ENCODE data around the gene SLX4. TPM values are rescaled to one million over a fixed set of nuclear protein-coding genes. Genes with fewer than 3 reads are reported as not detected.
A peak's percentile ranks its signal among the peaks of the same experiment; 100 is the strongest.
"Not testable (repeated sequence)": the region's sequence is repeated elsewhere in the genome, so short reads cannot be mapped to it uniquely, and the experiment has no call there.

SLX4 gene, protein sequence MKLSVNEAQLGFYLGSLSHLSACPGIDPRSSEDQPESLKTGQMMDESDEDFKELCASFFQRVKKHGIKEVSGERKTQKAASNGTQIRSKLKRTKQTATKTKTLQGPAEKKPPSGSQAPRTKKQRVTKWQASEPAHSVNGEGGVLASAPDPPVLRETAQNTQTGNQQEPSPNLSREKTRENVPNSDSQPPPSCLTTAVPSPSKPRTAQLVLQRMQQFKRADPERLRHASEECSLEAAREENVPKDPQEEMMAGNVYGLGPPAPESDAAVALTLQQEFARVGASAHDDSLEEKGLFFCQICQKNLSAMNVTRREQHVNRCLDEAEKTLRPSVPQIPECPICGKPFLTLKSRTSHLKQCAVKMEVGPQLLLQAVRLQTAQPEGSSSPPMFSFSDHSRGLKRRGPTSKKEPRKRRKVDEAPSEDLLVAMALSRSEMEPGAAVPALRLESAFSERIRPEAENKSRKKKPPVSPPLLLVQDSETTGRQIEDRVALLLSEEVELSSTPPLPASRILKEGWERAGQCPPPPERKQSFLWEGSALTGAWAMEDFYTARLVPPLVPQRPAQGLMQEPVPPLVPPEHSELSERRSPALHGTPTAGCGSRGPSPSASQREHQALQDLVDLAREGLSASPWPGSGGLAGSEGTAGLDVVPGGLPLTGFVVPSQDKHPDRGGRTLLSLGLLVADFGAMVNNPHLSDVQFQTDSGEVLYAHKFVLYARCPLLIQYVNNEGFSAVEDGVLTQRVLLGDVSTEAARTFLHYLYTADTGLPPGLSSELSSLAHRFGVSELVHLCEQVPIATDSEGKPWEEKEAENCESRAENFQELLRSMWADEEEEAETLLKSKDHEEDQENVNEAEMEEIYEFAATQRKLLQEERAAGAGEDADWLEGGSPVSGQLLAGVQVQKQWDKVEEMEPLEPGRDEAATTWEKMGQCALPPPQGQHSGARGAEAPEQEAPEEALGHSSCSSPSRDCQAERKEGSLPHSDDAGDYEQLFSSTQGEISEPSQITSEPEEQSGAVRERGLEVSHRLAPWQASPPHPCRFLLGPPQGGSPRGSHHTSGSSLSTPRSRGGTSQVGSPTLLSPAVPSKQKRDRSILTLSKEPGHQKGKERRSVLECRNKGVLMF (N-terminal part only)
- total RNA-seq (2014; rRNA removed; shearing (Covaris generic)): 2.6 and 3.5 TPM in 2 replicates

DNA sequence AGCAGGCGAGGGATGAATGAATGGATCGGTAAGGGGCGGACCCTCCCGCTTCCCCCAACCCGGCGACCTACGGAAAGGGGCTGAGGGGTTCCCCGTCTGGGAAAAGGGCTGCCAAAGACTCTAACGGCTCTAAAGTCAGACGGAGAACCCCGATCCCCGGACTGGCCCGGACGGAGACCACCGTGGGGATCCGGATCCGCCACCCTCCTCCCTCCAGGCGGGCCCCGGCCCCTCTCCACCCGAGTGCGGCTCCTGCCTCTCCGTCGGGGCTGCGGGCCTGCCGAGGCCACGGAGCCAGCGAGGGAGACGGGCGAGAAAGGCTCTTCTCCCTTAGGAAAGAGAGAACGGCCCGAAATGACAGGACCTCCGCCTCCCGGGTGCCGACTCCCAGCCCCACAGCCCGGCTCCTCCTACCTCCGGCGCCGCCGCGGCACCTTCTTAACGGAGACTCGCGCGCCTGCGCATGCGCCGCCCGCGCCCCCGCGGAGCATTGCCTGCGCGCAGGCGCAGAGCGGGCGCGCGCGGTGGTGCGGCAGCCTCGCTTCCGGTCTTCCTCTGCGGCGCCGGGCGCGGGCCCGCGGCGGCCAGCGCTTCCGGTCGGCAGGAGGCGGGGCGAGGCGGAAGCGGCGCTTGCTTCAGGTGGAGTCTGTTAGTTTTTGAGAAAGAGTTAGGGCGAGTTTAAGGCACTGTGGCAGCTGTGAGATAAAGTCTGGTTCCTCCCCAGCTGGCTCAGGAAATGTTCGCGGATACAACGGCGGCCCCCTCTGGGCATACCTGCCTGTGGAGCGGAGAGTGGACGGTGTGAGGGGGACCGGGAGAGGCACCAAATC is at the start of gene SLX4:
Gene SLX4 (minus strand): TSS at position 461 of the 830 bp plus-strand sequence. CDS start 2,642 bp downstream, outside the sequence.
- peak; percentile 95 for DNase-seq (ENCODE audit: low read depth)

DNA sequence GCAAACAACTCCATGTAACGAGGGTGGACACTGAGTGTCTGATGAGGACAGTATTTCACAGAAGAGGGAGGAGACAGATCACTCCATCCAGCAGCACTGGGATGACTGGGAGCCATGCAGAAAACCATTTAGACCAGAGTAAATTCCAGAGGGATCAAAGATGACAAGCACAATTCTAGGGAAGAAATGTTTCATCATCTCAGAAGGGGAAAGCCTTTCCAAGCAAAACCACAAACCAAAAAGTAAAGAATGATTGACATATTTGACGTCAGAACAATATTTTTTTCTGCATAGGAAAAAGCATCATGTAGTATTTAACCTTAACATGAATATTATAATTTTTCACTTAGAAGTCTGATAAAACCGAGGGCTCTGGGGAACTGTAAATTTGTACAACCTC is 47.8 kb upstream of the SLX4 start:
- no peak for DNase-seq (ENCODE audit: low read depth)

DNA sequence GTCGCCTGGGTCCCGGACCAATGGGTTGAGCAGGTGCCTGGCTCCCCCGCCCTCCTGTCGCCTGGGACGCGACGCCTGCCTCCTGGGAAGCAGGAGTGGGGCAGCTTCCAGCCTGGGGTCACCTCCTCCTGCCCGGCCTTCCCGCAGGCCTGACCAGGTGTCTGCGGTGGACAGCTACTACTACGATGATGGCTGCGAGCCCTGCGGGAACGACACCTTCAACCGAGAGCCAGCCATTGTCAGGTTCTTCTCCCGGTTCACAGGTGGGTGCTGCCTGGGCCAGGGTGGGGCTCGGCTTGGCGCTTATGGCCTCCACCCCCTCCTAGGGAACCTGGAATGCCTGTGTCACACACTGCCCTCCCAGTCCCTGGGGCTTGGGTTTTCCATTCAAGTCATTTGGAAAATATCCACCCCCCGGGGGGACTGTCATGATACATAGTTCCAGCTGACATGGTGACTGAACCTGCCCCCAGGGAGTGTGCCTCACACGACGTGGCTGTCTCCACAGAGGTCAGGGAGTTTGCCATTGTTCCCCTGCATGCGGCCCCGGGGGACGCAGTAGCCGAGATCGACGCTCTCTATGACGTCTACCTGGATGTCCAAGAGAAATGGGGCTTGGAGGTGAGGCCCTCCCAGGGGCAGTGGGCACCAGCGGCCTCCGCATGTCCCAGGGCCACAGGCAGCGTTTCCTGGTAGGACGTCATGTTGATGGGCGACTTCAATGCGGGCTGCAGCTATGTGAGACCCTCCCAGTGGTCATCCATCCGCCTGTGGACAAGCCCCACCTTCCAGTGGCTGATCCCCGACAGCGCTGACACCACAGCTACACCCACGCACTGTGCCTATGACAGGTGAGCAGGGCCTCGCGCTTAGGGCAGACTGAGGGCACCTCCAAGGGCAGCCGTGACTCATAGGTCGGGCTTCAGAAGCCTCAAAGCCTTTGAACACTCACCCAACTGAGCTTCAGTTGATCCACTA is 45.4 kb upstream of the SLX4 start:
- peak; percentile 17 for DNase-seq (ENCODE audit: low read depth)

DNA sequence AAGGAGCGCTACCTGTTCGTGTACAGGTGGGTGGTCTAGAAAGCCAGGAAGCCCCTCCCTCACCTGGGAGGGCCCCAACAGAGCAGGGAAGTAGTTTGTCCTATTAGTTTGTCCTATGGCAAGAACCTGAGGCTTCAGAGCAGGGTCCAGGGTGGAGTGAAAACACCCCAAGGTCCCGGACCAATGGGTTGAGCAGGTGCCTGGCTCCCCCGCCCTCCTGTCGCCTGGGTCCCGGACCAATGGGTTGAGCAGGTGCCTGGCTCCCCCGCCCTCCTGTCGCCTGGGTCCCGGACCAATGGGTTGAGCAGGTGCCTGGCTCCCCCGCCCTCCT is 44.7 kb upstream of the SLX4 start:
- DNase-seq (ENCODE audit: low read depth): not testable (repeated sequence)

DNA sequence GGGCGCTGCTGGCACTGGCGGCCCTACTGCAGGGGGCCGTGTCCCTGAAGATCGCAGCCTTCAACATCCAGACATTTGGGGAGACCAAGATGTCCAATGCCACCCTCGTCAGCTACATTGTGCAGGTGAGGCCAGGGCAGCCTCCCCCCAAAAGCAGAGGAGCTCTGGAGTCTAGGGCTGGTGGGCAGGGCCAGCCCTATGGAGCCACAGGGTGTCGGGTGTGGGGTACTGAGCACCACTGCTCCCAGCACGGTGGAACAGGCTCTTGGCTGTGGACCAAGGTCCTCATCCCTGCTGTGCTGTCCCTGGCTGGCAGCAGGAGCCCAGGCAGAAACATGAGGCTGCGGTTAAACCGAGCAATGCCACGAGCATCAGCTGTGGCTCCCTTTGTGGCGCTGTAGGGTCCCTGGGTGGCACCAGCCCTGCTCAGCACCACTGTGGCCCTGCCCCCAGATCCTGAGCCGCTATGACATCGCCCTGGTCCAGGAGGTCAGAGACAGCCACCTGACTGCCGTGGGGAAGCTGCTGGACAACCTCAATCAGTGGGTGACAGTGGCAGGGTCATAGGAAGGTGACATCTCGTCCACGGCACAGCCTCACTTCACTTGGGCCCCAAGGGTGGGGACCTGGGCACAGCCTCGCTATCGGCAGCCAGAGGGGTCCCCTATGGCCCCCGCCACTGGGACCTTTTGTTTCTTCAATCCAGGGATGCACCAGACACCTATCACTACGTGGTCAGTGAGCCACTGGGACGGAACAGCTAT is 44.2 kb upstream of the SLX4 start:
- no peak for DNase-seq (ENCODE audit: low read depth)

DNA sequence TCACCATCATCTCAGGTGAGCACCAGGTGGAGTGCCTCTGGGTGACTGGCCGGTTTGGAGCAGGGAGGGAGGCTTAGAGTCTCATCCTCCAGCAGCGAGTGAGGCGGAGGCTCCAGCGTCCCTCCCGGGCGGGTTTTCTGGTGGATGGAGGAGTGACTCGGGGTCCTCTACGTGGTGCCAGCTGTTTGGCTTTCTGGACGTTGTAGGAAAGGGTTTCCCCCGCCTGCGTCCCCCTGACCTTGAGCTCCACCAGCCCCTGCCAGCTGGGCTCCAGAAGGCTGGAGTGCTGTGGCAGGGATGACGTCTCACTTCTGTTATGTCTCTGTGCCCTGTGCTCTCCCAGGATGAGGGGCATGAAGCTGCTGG is 43.6 kb upstream of the SLX4 start:
- DNase-seq (ENCODE audit: low read depth): no peak

DNA sequence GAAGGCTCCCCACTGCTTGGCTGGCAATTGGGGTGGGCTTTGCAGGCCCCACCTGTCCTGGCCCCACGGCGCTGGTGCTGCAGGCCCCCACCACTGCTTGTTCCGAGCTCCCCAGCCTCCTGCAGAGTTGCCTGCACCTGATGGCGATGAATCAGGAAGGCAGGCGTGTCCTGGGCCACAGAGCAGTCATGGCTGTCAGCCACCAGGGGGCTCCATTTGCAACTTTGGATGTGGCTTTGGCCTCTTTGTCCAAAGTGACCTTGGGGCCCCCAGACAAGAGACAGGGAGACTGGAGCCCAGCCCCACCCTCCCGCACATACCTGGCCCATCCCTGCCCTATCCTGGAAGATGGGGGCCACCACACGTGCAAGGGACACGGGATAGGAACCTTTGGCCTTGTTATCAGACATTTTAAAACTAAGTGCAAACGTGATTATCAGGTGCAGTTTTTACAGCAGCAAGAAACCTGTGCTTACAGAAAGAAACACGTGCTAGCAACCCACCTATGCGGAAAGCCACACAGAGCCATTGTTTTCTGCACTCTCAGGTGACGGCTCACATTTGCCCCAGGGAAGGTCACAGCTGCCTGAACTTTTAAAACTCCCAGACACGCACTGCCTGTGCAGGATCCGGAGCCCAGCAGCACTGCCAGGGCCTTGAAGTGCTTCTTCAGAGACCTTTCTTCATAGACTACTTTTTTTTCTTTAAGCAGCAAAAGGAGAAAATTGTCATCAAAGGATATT is 43.0 kb upstream of the SLX4 start, which contains the start of gene DNASE1:
Gene DNASE1 (plus strand): TSS at position 443 of the 743 bp plus-strand sequence. CDS start 683 bp downstream, outside the sequence.
- DNase-seq (ENCODE audit: low read depth): peak; percentile 71

DNA sequence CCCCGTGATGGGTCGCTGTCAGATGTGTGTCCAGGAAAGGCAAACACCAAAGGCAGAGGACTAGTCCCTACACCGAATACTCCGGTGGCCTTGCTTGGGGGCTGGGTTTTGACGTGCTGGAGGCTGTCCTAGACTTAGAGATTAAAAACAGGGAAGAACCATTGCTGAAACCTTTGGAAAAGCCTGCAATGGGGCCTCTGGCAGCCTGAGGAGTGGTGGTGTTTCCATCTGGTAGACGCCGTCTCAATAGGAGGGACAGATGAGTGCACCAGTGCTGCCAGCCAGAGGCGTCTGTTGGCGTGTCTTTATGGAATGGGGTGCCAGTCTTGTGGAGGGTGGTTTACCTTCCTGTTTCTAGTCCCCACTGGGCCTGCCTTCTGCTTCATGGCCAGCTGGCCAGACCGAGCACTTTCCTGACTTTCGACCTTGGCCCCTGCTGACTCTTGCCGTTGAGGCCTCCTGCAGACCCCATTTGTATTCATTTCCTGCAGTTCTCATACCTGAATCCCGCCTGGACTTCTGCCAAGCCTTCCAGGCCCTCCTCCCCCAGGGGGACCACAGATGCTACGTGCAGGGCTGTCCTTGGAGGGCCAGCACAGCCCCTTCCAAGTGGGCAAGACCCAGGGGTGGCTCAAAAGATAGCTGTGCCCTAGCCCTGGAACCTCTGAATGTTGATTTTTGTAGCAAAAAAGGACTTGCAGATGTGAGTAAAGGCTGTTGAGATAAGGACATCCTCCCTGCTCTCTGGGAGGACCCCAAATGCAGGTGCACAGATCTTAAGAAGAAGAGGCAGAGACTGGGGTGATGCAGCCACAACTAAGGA is 41.2 kb upstream of the SLX4 start:
- DNase-seq (ENCODE audit: low read depth): no peak

DNA sequence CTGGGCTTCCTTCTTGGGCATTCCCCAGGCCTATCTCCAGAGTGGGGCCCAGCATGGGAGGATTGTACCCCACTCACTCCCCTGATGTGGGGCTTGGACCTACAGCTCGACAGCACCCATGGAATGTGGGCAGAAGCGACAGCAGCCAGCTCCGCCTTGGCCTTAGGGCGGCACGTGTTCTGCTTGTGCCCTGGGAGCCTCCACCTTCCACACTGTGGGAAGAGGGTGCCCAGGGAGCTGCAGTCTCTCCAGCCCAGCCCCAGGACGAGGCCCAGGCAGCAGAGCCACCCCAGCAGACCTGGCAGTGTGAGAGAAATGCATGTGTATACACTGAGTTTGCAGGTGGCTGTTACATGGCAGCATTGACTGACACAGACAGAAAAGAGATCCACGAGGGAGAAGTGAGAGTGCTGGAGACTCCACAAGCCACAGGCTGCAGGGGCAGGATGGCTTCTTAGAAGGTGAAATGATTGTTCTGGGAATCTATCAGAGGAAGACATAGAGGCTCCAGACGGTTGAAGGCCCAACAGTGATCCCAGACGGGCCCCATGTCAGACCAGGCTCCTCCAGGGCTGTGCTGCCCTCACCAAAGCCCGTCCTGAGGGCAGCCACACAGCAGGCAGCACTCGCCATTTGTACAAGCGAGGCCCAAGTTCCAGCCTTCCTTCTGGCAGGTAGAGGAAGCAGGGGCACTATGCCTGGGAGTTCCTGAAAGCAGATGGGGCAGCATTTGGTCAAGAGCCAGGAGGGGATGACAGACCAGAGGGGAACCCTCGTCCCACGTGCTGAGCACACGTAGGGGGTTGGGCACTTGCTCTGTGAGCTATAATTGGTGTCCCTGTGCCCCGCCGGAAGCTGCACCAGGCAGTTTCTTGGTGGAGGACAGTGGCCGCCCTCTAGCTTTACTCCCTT is 40.3 kb upstream of the SLX4 start:
- no peak for DNase-seq (ENCODE audit: low read depth)

DNA sequence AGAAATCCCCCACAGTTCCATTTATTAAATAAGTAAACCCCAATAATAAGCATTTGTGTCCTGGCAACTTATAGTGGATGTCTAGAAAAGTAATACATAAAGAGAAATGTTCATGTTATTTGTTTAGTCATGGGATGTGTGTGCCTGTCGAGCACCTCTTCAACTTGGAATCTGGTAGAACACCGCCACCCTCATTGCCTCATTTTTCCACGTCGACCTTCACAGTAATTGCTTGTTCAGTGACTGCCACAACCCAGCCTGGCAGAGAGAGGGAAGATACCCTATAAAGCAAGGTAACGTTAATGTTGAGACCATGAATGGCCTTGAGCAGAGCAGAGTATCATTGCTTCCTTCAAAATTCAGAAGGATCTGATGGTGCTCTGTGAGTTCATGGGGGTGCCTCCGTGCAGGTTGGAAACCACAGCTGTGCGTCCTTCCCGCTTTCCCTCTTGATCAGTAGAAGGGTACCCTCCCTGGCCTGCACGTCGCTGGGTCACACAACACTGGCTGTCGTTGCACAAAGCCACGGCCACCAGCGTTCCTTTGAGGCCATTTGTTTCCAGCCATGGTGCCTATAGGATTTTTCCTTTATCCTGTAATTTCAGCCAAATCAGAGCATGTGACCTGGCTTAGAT is 39.3 kb upstream of the SLX4 start:
- no peak for DNase-seq (ENCODE audit: low read depth)

DNA sequence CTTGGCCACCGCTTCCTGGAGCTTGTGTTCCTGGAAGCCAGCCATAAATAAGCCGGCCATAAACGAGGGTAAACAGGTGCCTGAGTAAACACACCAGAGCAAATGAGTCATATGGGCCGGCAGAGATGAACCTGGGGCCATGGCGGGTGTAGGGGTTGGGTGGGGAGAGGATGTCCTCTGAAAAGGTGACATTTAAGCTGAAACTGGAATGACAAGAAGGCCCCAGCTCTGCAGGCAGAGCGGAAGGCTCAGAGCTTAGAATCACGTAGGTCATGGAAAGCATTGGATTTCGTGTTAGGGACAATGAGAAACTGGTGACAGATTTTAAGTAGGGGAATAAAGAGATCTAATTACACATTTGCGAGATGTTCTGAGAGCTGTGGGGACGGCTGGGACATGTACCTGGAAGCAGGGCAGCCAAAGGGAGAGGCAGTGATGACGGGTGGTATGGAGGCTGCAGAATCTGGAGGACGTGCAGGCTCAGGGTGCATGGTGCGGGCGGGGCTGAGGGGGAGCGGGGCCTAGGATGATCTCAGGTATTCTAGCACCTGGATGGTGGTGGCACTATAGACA is 35.0 kb upstream of the SLX4 start:
- no peak for DNase-seq (ENCODE audit: low read depth)

DNA sequence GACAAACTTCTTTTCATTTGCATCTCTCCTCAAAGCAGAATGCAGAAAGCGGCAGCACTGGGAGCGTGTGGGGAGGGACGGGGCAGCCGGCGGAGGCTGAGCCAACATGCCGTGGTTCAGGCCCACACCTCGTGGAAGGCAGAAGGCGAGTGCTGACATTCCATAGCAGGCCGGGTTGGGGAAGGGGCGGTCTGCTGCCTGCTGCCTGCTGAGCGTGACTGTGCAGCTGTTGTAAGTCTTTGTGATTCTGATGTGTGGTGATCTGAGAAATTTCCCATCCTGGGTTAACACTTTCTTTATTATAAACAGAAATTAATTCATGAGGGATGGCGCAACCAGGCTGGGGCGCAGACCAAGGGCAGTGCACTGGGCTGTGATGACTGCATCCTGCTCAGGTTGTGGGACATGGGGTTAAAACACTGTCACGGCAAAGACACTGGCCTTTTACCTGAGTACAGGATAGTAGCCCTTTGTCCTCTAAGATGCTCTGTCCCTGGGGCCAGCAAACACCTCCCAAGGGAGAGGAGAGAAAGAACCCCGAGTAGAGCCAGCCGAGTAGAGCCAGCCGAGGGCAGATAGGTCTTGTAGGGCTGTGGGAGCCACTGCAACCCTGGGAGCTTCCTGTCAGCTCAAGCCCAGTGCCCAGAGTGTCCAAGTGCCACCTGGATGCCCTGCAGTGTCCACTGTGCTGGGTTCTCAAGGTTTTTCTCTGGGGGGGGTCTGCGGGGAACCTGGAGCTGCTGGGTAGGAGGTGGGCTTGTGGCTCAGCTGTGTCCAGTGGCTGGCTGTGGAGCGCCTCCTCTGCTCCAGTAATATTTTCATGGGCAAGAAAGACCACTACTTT is 34.3 kb upstream of the SLX4 start:
- no peak for DNase-seq (ENCODE audit: low read depth)

DNA sequence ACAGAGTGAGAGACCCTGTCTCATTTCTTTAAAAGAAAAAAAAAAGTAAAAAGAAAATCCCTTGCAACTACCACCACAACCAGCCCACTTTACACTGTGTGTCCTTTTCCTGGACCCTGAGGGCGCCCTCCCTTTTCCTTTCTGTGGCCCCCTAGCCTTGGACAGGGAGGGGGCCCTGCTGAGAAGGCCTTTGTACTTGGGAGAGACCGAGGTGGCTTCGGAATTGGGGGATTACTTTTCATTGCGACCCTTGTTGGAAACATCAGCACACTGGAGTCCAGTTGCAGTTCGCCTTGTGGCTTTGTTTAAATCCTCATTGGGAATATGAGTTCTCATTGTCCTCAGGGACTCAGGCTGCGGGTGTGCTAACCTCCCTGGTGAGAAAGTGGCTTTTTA is 33.7 kb upstream of the SLX4 start:
- no peak for DNase-seq (ENCODE audit: low read depth)

DNA sequence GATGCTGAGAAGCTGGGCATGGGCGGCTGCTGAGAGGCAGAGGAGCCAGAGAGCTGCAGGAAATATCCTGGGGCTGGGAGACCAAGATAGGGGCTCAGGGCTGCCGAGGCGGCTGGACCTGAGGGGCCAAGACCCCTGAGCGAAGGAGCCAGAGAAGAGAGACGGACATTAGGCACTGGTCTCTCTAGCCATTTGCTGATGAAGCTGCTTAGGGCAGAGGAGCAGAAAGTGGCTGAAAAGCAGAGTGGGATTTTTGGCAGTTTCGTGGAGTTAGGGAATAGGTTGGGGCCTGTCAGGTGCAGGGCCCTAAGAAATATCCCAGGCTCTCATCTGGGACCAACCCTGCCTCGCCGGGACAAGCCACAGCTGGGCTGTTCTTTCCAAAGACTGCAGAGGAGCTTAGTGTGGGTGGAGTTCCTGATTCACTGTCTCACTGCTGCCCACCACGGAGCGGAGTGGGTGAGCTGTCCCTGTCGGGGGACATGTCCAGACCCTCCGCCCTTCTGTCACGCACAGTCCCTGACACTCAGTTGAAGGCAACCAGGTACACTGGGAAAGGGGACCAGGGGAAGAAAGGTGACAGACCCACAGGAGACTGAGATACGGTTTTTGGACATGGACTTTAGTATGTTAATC is 31.8 kb upstream of the SLX4 start:
- DNase-seq (ENCODE audit: low read depth): no peak
